ENCODE data around the gene DMBT1.
A peak's percentile ranks its signal among the peaks of the same experiment; 100 is the strongest.

The DMBT1 gene

GRCh38 chr10:122560279-122560804, at the start of gene DMBT1:
DMBT1 (plus strand) TSS chr10:122560754; CDS start chr10:122560771, 17 bp downstream.
- DNase-seq, result no peak

DNA sequence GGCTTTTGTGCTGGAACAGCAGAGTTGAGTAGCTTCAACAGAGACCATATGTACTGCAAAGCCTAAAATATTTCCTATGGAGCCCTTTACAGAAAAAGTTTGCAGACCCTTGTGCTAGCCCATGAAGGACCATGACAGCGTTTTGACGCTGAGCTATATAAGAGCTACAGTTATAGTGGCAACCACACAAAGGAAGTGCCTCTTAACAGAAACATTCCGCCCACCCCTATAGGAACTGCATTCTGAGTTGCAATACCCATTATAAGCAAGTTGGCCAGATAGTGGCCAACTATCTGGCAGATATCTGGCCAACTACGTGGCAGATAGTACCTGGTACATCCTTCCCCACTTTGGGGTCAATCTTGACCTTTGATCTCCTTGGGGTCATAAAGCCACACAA, 47.5 kb upstream of the DMBT1 start:
- no peak for DNase-seq

- no peak for DNase-seq
These were observed 46.3 kb upstream of the DMBT1 start for GRCh38 chr10:122514045-122514840.

- DNase-seq, result no peak
These were observed 45.5 kb upstream of the DMBT1 start for GRCh38 chr10:122515022-122515424.

- peak; percentile 74 for DNase-seq
These were observed 44.8 kb upstream of the DMBT1 start for GRCh38 chr10:122515588-122516231.

DNA sequence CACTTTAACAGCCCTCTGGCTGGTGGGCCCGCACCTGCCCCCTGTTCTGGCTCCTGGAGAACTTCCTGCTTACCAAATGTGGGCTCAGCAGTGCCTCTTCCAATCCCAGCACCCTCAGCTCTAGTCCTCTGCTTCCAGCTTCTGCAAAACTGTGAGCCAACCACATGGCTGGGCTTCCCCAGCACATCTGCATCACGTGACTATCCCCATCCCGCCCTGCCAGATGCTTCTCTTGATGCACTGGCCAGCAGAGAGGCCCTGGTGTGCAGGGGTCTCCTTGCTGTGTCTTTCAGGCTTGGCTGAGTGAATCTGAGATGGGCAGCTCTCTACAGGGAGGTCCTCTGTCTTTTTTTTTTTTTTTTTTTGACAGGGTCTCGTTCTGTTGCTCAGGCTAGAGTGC, 43.8 kb upstream of the DMBT1 start:
- no peak for DNase-seq

DNA sequence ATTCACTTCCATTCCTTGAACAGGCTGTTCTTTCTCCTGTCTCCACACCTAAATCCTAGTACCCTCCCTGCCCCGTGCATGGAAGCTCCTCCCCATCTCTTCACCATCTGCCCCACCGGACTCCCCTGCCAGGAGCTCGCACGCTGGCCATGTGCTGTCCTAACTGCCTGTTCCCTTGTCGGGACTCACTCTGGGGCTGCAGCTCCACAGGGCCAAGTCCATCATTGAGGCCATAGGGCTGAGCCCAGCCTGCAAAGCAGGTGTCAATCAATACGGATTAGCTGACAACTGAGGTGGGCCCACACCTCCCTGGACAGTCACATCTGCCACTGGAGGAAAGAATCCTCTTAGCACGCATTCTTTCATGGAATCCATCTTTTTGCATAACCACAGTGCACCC, 41.4 kb upstream of the DMBT1 start:
- DNase-seq, result no peak

DNA sequence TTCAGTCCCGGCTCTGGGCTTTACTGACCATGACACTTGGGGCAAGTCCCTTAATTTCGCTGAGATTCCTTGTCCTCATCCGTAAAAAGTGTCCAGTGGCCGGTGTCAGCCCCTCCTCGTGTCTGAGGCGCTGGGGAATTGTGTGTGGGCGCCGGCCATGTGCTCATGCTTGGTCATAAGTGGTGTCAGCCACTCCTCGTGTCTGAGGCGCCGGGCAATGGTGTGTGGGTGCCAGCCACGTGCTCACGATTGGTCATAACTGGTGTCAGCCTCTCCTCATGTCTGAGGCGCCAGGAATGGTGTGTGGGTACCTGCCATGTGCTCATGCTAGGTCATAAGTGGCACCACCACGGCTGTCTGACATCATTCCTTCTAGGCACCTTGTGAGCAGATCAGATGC, 40.7 kb upstream of the DMBT1 start:
- DNase-seq, result no peak

GRCh38 chr10:122521011-122521410, 39.5 kb upstream of the DMBT1 start:
- no peak for DNase-seq

DNA sequence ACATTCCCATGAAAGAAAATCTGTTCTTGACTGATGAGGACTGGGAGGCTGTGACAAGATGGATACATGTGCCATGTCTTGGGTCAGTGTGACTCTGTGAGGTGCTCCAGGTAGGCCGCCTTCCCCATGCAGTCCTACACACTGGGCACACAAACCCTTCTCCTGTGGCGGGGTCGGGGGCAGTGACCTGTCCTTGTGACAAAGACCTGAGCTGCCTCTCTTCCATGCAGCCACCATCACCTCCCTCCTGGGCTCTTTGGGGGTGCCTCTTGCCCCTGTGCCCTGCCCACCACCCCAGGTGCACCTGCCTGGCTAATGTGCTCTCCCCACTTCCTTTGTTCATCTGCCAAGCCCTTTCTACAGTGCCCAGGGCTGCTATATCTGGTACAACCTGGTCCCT, 35.7 kb upstream of the DMBT1 start:
- no peak for DNase-seq

DNA sequence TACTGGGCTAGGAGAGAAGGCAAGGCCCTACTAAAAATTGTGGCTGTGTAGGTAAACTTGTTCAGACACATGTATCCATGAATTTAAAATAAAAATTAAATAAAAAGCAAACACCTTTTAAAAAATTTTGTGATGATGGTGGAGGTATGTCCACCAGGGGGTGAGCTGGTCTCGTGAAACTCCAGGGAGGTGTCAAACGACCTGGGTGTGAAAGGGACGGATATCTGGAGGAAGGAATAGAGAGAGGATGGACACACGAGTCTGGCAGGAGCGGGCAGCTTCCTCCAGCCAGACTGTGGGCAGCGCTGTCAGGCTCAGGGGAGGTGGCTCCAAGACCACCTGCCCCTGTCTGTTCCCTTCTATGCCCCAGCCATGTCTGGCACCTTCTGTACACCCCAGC, 34.8 kb upstream of the DMBT1 start:
- DNase-seq, result no peak

GRCh38 chr10:122526892-122527291, 33.7 kb upstream of the DMBT1 start:
- DNase-seq, result no peak

- DNase-seq, result no peak
These were observed 30.4 kb upstream of the DMBT1 start for GRCh38 chr10:122530177-122530576.

DNA sequence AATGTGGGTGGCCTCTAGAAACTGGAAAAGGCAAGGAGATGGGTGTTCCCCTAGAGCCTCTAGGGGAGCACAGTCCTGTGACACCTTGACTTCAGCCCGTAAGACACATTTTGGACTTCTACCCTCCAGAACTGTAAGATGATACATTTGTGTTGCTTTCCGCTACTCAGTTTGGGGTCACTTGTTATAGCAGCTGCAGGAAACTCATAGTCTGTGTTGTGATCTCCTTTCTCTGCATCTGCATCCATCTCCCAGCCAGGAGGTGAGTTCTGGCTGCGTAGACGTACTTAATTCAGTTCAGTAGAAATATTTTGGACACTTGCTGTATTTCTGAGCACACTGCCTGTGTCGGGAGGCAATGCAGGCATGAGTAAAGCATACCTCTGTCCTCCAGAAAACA, 29.3 kb upstream of the DMBT1 start:
- no peak for DNase-seq

DNA sequence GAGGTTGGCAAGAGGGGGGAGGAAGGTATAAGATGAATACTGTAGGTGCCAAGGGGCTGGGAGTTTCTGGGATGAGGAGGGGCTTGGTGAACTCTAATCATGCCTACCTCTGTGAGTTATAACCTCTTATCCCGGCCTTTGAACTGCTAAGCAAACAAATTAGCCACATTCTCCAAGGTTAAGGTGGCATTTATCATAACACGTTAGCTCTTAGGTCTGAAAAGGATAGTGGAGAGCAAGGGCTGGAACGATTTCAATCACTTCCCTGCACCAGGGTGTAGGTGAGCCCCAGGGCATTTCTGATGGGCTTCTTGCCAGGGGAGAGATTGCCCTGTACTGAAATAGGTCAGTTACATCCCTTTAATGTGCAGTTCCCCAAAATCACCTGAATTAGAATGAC, 28.6 kb upstream of the DMBT1 start:
- DNase-seq, result no peak

DNA sequence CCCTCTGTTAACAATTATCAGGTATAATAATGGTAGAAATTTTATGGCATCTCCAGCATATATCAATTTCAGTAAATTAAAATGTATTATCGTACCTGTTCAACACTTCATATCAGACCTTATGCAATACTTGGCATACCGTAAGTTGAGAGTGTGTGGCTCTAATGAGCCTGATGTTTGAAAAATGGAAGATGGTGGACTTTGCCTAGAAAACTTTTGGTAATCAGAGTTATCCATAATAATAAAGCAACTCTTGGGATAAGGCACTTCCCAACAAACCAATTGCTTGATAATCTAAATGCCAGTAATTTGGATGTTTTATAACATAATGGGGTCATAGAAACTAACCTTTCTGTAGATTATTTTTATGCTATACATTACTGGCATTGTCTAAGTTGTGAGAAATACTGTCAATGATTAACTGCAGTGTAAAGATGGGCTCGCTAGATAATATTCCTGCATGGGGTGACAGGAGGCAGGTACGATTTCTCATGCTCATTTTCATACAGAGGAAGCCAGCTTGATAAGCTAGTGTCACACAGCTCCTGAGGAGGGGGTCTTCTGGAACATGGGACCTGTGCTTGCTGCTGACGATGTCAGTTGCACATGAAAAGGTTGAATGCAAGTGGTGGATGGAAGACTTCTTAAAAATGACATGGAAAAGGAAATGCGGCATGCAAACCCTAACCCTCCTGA, 27.8 kb upstream of the DMBT1 start:
- DNase-seq, result no peak

DNA sequence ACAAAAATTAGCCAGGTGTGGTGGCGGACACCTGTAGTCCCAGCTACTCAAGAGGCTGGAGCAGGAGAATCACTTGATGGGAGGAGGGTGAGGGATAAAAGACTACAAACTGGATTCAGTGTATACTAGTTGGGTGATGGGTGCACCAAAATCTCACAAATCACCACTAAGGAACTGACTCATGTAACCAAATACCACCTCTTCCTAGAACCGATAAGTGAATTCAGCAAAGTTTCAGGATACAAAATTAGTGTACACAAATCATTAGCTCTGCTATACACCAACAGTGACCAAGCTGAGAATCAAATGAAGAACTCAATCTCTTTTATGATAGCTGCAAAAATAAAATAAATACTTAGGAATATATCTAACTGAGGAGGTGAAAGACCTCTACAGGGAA, 23.0 kb upstream of the DMBT1 start:
- DNase-seq, result no peak

DNA sequence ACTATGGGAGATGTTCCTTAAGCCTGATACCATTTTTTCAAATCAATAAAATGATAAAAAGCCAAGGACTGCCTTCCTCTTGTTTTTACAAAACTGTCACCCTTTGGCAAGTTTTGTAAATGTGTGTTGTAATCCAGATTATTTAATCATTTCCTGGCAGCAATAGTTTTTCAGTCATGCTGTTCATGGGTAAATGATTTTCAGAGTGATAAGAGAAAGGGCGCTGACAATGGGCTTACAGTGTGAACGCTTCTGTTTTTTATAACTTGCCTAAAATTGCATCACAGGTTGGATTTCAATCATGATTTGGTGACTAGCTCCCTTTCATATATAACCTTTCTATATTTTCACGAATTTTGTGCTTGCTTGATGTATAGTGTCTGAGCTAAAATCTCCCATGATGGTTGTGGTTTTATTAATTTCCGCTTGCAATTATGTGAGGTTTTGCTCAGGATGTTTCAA, 19.0 kb upstream of the DMBT1 start:
- DNase-seq, result no peak

DNA sequence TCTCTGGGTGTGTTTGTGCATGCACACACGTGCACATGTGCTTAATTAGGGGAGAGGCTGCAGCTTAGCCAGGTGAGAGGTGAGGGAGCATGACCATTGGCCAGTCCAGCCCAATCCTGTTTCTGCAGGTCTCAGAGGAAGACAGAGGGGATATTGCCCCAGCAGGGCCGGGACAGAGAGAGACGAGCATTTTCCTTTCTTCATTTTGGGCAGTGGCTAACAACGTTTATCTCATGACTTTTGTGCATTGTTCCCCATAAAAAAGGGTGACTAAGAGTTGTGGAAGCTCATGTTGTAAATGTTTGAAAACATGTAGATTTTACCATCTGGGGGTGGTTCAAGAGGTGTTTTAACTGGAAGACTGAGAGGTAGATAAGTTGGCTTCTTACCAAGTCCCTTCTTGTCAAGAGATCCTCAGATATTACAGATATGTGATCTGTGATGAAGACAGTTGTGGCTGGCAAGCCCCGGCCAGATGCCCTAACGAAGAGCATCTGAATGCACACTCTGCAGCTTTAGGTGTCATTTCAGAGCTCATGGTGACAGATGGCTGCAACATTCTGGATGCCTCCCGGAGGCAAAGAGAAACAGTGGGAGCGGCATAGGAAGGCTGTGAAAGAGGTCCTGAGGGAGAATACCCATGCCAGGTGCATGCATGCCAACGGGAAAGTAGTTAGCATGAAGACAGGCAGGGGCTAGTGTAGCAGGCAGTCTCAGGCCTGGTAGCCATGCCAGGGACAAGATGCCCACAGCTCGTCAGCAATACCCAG, 16.7 kb upstream of the DMBT1 start:
- DNase-seq, result no peak

- no peak for DNase-seq
These were observed 16.1 kb upstream of the DMBT1 start for GRCh38 chr10:122544493-122544892.

GRCh38 chr10:122546242-122546641, 14.3 kb upstream of the DMBT1 start:
- no peak for DNase-seq

GRCh38 chr10:122548407-122549085, 12.0 kb upstream of the DMBT1 start:
- DNase-seq, result no peak

Data from activated effector memory CD4-positive, alpha-beta T cell treated with Interleukin-2 at 50 U/mL for 16 hours (primary cell).